ENCODE results near the gene MSI2. TPM values are rescaled to one million over a fixed set of nuclear protein-coding genes. Genes with fewer than 3 reads are reported as not detected.

MSI2 gene
- total and polyA plus RNA-seq, 8 donors: 35.0 to 49.5 (median 47.5) TPM

- ATAC-seq: no peak
- Histone ChIP-seq H3K4me1 (no peaks in the 10 kb centered on the region), H3K36me3 (no peaks in the 10 kb centered on the region), H3K27ac (no peak overlapping the region), H3K4me3 (no peak overlapping the region), H3K27me3 (no peaks in the 10 kb centered on the region), H3K9me3 (no peaks in the 10 kb centered on the region)
- intact Hi-C loops (cut with DNase I): no loop called here
- no peak for DNase-seq
- TF ChIP-seq CTCF (IDR thresholded peaks at IDR 0.05): no peak
Observed at GRCh38 chr17:57313097-57313835, 56.9 kb downstream of the MSI2 start.

- no peak overlapping the region for H3K4me3 ChIP-seq
- ATAC-seq (no peak), DNase-seq (no peak)
- no peaks in the 10 kb centered on the region for H3K9me3 ChIP-seq
- no peak for TF ChIP-seq CTCF (IDR thresholded peaks at IDR 0.05)
- H3K27me3 ChIP-seq: no peaks in the 10 kb centered on the region
- H3K27ac ChIP-seq: no peak overlapping the region
- intact Hi-C loops (cut with DNase I): no loop called here
- H3K36me3 ChIP-seq: no peaks in the 10 kb centered on the region
- no peaks in the 10 kb centered on the region for H3K4me1 ChIP-seq
Observed at GRCh38 chr17:57315061-57316015, 59.0 kb downstream of the MSI2 start.

- TF ChIP-seq CTCF (IDR thresholded peaks at IDR 0.05): no peak
- ATAC-seq: no peak
- H3K36me3 ChIP-seq: no peaks in the 10 kb centered on the region
- no peaks in the 10 kb centered on the region for H3K9me3 ChIP-seq
- H3K27ac ChIP-seq: no peak overlapping the region
- H3K4me3 ChIP-seq: no peak overlapping the region
- H3K27me3 ChIP-seq: no peaks in the 10 kb centered on the region
- H3K4me1 ChIP-seq: no peaks in the 10 kb centered on the region
- no peak for DNase-seq
- intact Hi-C loops (cut with DNase I): no loop called here
Observed at GRCh38 chr17:57316361-57316760, 60.0 kb downstream of the MSI2 start.

- H3K4me1 ChIP-seq: no peaks in the 10 kb centered on the region
- intact Hi-C loops (cut with DNase I): no loop called here
- TF ChIP-seq CTCF (IDR thresholded peaks at IDR 0.05): no peak
- H3K27me3 ChIP-seq: no peaks in the 10 kb centered on the region
- no peaks in the 10 kb centered on the region for H3K9me3 ChIP-seq
- no peak for DNase-seq
- H3K27ac ChIP-seq: no peak overlapping the region
- H3K4me3 ChIP-seq: no peak overlapping the region
- no peaks in the 10 kb centered on the region for H3K36me3 ChIP-seq
- ATAC-seq: no peak
Observed at GRCh38 chr17:57317079-57317478, 60.8 kb downstream of the MSI2 start.

- H3K27ac ChIP-seq: no peak overlapping the region
- TF ChIP-seq CTCF (IDR thresholded peaks at IDR 0.05): no peak
- DNase-seq: no peak
- H3K9me3 ChIP-seq: no peaks in the 10 kb centered on the region
- H3K36me3 ChIP-seq: no peaks in the 10 kb centered on the region
- H3K4me3 ChIP-seq: no peak overlapping the region
- no peaks in the 10 kb centered on the region for H3K4me1 ChIP-seq
- intact Hi-C loops (cut with DNase I): no loop called here
- H3K27me3 ChIP-seq: no peaks in the 10 kb centered on the region
- no peak for ATAC-seq
Observed at GRCh38 chr17:57318913-57319312, 62.6 kb downstream of the MSI2 start.

Measured in left lung (tissue), 10 donors.